Endodermal cell (in vitro differentiated cells): Measurements from ENCODE around the gene SLC12A6. TPM values are rescaled to one million over a fixed set of nuclear protein-coding genes. Genes with fewer than 3 reads are reported as not detected.

Experiments used
- DNase-seq: peaks from one replicate; pipeline ENCODE4 v3.0.0-alpha.2; 2017
- H3K27ac ChIP-seq: 2 replicates; pipeline ENCODE4 v1.5.1; 2013; ENCODE audit warnings: mild to moderate bottlenecking, low read depth, low read length, moderate library complexity
- H3K27me3 ChIP-seq: 2 replicates; pipeline ENCODE4 v1.6.1; 2013; ENCODE audit warnings: mild to moderate bottlenecking, low read length, moderate library complexity; ENCODE audit not compliant: insufficient read depth, control insufficient read depth, poor library complexity, severe bottlenecking
- H3K36me3 ChIP-seq: 2 replicates; pipeline ENCODE4 v1.7.0; 2013; ENCODE audit warnings: mild to moderate bottlenecking, low read length, moderate library complexity; ENCODE audit not compliant: control insufficient read depth, insufficient read depth
- H3K4me1 ChIP-seq: one replicate; pipeline ENCODE4 v1.7.0; 2013; ENCODE audit warnings: low read length; ENCODE audit not compliant: control insufficient read depth, insufficient read depth
- H3K4me3 ChIP-seq: 2 replicates; pipeline ENCODE4 v1.5.1; 2013; ENCODE audit warnings: mild to moderate bottlenecking, low read length, moderate library complexity
- H3K9ac ChIP-seq: 2 replicates; pipeline ENCODE4 v1.6.1; 2013; ENCODE audit warnings: mild to moderate bottlenecking, low read length, moderate library complexity; ENCODE audit not compliant: poor library complexity, severe bottlenecking; ENCODE audit errors: extremely low read depth
- H3K9me3 ChIP-seq: 2 replicates; pipeline ENCODE4 v1.6.1; 2013; ENCODE audit warnings: mild to moderate bottlenecking, low read length, moderate library complexity; ENCODE audit not compliant: control insufficient read depth
- H3K27ac Mint-ChIP-seq: 2 replicates; pipeline ENCODE4 v1.8.0; 2020; ENCODE audit warnings: mixed read lengths
- H3K27me3 Mint-ChIP-seq: 2 replicates; pipeline ENCODE4 v1.8.0; 2021; ENCODE audit warnings: mild to moderate bottlenecking, mixed read lengths; ENCODE audit not compliant: insufficient read depth
- H3K36me3 Mint-ChIP-seq: 2 replicates; pipeline ENCODE4 v1.8.0; 2020; ENCODE audit warnings: low read depth, mixed read lengths
- H3K4me1 Mint-ChIP-seq: 2 replicates; pipeline ENCODE4 v1.8.0; 2020; ENCODE audit warnings: mixed read lengths
- H3K4me3 Mint-ChIP-seq: 2 replicates; pipeline ENCODE4 v1.8.0; 2020; ENCODE audit warnings: mild to moderate bottlenecking, moderate library complexity, mixed read lengths
- H3K9me3 Mint-ChIP-seq: 2 replicates; pipeline ENCODE4 v1.8.0; 2020; ENCODE audit warnings: mild to moderate bottlenecking, mixed read lengths
- WGBS, 2 experiments: methylation state at CpG; one replicate each; pipeline versions ENCODE4 v1.1.5 to v1.1.7; 2013; ENCODE audit warnings: missing lambda C conversion rate in 2 of 2, mixed read lengths in 1 of 2; ENCODE audit not compliant: insufficient coverage in 1 of 2, insufficient read length in 1 of 2; 5-methylcytosine and 5-hydroxymethylcytosine counted together
- total RNA-seq, 2 donors: library from RNA; stranded (reverse); fragmentation: NEBNext Ultra II Directional in 1 of 2; extraction: Animal tissue kit (Norgen Biotek cat#: 25700) in 1 of 2; gene quantifications; 2 replicates in 1 of 2; 3 replicates in 1 of 2; pipeline ENCODE4 v1.2.1, GENCODE V29; 2021
- TF ChIP-seq, protein P1 (sequence below): fragments of 200-600 bp; sonication (generic); conservative IDR thresholded peaks from 2 replicates; pipeline ENCODE4 v1.5.0; 2021; ENCODE audit warnings: antibody characterized with exemption, mild to moderate bottlenecking

SLC12A6 gene
- total RNA-seq, 2 donors from 2014 or later = 18.2 to 23.3 TPM

DNA sequence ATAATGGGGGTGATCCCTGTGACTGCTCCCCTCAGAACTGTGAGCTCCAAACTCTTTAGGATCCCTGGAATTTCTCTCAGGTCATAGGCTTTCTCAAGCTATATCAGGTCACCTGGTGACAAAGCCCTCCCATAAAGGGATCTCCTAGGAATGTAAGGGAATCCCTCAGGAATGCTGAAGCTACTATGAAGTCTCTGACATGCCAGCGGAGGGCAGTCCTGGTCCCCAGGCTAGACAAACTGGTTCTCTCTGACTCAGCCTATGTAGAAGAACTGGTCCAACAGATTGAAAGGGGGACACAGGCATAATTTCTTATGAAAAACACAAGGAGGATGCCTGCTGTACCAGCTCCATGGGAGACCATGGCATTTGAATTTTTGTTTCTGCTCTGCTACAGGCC lies 22.7 kb upstream of the SLC12A6 start:
- Mint-ChIP-seq H3K4me3 (no peak overlapping the region), H3K4me1 (peaks cover under 1% of the 10 kb centered on the region), H3K9me3 (no peaks in the 10 kb centered on the region), H3K27ac (peak overlapping the region; percentile 41), H3K36me3 (peaks cover 55% of the 10 kb centered on the region), H3K27me3 (no peaks in the 10 kb centered on the region)
- H3K4me1 ChIP-seq = peaks cover under 1% of the 10 kb centered on the region
- no peak overlapping the region for H3K4me3 ChIP-seq
- no peak overlapping the region for H3K9ac ChIP-seq
- peak; percentile 78 for DNase-seq
- H3K9me3 ChIP-seq = no peaks in the 10 kb centered on the region
- H3K27ac ChIP-seq = no peak overlapping the region
- peaks cover 27% of the 10 kb centered on the region for H3K36me3 ChIP-seq
- WGBS, 2 experiments = 74 to 92% methylated on average over 1 of the region's 1 CpG
- no peaks in the 10 kb centered on the region for H3K27me3 ChIP-seq
- TF ChIP-seq, protein P1, sequence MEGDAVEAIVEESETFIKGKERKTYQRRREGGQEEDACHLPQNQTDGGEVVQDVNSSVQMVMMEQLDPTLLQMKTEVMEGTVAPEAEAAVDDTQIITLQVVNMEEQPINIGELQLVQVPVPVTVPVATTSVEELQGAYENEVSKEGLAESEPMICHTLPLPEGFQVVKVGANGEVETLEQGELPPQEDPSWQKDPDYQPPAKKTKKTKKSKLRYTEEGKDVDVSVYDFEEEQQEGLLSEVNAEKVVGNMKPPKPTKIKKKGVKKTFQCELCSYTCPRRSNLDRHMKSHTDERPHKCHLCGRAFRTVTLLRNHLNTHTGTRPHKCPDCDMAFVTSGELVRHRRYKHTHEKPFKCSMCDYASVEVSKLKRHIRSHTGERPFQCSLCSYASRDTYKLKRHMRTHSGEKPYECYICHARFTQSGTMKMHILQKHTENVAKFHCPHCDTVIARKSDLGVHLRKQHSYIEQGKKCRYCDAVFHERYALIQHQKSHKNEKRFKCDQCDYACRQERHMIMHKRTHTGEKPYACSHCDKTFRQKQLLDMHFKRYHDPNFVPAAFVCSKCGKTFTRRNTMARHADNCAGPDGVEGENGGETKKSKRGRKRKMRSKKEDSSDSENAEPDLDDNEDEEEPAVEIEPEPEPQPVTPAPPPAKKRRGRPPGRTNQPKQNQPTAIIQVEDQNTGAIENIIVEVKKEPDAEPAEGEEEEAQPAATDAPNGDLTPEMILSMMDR = peak; percentile 34

GRCh38 chr15:34359416-34359815 lies 21.8 kb upstream of the SLC12A6 start:
- no peak for DNase-seq
- TF ChIP-seq, protein P1 = no peak
- Histone ChIP-seq H3K36me3 (peaks cover 27% of the 10 kb centered on the region), H3K27me3 (no peaks in the 10 kb centered on the region), H3K9me3 (no peaks in the 10 kb centered on the region), H3K9ac (no peak overlapping the region), H3K27ac (no peak overlapping the region), H3K4me1 (no peaks in the 10 kb centered on the region), H3K4me3 (no peak overlapping the region)
- Mint-ChIP-seq H3K27me3 (no peaks in the 10 kb centered on the region), H3K36me3 (peaks cover 55% of the 10 kb centered on the region), H3K9me3 (no peaks in the 10 kb centered on the region), H3K4me1 (no peaks in the 10 kb centered on the region), H3K27ac (no peak overlapping the region), H3K4me3 (no peak overlapping the region)
- 89 to 100% methylated on average over 2 to 3 of the region's 3 CpGs for WGBS, 2 experiments

GRCh38 chr15:34358948-34359347 lies 21.4 kb upstream of the SLC12A6 start:
- no peaks in the 10 kb centered on the region for H3K4me1 Mint-ChIP-seq
- Histone ChIP-seq H3K4me3 (no peak overlapping the region), H3K9me3 (no peaks in the 10 kb centered on the region), H3K4me1 (no peaks in the 10 kb centered on the region), H3K36me3 (peaks cover 25% of the 10 kb centered on the region), H3K9ac (no peak overlapping the region), H3K27ac (no peak overlapping the region), H3K27me3 (no peaks in the 10 kb centered on the region)
- no peak overlapping the region for H3K27ac Mint-ChIP-seq
- H3K36me3 Mint-ChIP-seq = peaks cover 55% of the 10 kb centered on the region
- H3K27me3 Mint-ChIP-seq = no peaks in the 10 kb centered on the region
- H3K4me3 Mint-ChIP-seq = no peak overlapping the region
- WGBS, 2 experiments = 89 to 92% methylated on average over 3 to 4 of the region's 4 CpGs
- H3K9me3 Mint-ChIP-seq = no peaks in the 10 kb centered on the region
- TF ChIP-seq, protein P1 = no peak
- DNase-seq = no peak
